Stomach (tissue), 4 donors: Measurements from ENCODE around the gene ITGAE.

Experiments used
- EP300 ChIP-seq: sonication (generic); formaldehyde crosslinking; IDR thresholded peaks from one replicate; pipeline ENCODE4 v1.6.1; 2017; ENCODE audit warnings: antibody characterized with exemption
- POLR2A ChIP-seq, 4 donors: fragments of 450-650 bp; IDR thresholded peaks; one replicate each; pipeline ENCODE4 v1.6.1; 2016; ENCODE audit warnings: antibody characterized with exemption in 4 of 4, control low read depth in 2 of 4, mild to moderate bottlenecking in 1 of 4, moderate library complexity in 1 of 4
- POLR2AphosphoS5 ChIP-seq, 3 donors: sonication (generic); formaldehyde crosslinking; IDR thresholded peaks; one replicate each; pipeline ENCODE4 v1.6.1; 2016; ENCODE audit warnings: antibody characterized with exemption in 3 of 3
- TF ChIP-seq, protein P1 (sequence below), 7 experiments: fragments of 450-650 bp in 4 of 7; fragments of 200-600 bp in 3 of 7; sonication (generic) in 3 of 7; IDR thresholded peaks; one replicate each; pipeline ENCODE4 v1.5.1; 2016 to 2019; ENCODE audit warnings: antibody characterized with exemption in 7 of 7, control low read depth in 2 of 7, mild to moderate bottlenecking in 1 of 7

DNA sequence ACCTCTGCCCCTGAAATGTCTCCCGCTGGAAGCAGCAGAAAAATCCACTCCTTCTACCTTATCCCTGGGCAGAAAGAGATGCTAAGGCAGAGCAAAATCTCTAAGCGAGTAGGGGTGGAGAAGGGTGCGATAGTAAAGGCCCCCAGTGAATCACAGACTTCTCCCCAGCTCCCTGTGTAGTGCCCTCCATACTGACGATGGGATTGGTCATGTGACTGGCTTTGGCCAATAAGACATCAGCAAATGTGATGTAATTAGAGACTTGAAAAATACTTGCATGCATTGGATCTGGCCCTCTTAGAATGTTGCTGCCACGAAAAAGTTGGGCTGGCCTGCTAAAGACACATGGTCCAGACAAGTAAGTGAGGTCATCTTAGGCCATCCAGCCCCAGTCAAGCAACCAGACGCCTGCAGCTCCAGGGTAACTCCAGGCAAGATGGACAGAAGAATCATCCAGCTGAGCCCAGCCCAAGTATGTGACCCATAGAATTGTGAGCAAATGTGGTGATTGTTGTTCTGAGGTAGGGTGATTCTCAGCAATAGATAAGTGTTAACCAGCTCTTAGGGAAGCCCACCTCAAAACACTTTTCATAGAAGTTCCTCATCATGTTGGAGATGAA lies 41.3 kb downstream of the ITGAE start:
- TF ChIP-seq, protein P1, sequence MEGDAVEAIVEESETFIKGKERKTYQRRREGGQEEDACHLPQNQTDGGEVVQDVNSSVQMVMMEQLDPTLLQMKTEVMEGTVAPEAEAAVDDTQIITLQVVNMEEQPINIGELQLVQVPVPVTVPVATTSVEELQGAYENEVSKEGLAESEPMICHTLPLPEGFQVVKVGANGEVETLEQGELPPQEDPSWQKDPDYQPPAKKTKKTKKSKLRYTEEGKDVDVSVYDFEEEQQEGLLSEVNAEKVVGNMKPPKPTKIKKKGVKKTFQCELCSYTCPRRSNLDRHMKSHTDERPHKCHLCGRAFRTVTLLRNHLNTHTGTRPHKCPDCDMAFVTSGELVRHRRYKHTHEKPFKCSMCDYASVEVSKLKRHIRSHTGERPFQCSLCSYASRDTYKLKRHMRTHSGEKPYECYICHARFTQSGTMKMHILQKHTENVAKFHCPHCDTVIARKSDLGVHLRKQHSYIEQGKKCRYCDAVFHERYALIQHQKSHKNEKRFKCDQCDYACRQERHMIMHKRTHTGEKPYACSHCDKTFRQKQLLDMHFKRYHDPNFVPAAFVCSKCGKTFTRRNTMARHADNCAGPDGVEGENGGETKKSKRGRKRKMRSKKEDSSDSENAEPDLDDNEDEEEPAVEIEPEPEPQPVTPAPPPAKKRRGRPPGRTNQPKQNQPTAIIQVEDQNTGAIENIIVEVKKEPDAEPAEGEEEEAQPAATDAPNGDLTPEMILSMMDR (IDR thresholded peaks at IDR 0.05) = no peak
- no peak for TF ChIP-seq EP300
- no peak for TF ChIP-seq POLR2AphosphoS5 (IDR thresholded peaks at IDR 0.05)
- no peak for TF ChIP-seq POLR2A (IDR thresholded peaks at IDR 0.05)
